ENCODE measurements around the gene HTATSF1. TPM values are rescaled to one million over a fixed set of nuclear protein-coding genes. Genes with fewer than 3 reads are reported as not detected.

The HTATSF1 gene
- total RNA-seq, 2 donors from 2014 or later: 47.2 to 59.3 TPM

GRCh38 chrX:136493011-136493410, 4.4 kb upstream of the HTATSF1 start:
- no peak overlapping the region for H3K27ac ChIP-seq
- H3K4me3 ChIP-seq: no peak overlapping the region
- DNase-seq (ENCODE audit: low spot score): no peak
- no peaks in the 10 kb centered on the region for H3K27me3 ChIP-seq (replicated peaks; ENCODE audit: insufficient read depth)
- no peaks in the 10 kb centered on the region for H3K4me1 ChIP-seq (ENCODE audit: control insufficient read depth in 1 of 2, low read depth in 2 of 2)
- ATAC-seq (ENCODE audit: insufficient number of reproducible peaks, low FRiP score, low read depth): no peak
- no peaks in the 10 kb centered on the region for H3K36me3 ChIP-seq
- no peaks in the 10 kb centered on the region for H3K9me3 ChIP-seq
- TF ChIP-seq, protein P1, sequence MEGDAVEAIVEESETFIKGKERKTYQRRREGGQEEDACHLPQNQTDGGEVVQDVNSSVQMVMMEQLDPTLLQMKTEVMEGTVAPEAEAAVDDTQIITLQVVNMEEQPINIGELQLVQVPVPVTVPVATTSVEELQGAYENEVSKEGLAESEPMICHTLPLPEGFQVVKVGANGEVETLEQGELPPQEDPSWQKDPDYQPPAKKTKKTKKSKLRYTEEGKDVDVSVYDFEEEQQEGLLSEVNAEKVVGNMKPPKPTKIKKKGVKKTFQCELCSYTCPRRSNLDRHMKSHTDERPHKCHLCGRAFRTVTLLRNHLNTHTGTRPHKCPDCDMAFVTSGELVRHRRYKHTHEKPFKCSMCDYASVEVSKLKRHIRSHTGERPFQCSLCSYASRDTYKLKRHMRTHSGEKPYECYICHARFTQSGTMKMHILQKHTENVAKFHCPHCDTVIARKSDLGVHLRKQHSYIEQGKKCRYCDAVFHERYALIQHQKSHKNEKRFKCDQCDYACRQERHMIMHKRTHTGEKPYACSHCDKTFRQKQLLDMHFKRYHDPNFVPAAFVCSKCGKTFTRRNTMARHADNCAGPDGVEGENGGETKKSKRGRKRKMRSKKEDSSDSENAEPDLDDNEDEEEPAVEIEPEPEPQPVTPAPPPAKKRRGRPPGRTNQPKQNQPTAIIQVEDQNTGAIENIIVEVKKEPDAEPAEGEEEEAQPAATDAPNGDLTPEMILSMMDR (IDR thresholded peaks at IDR 0.05): no peak

GRCh38 chrX:136495043-136495442, 2.3 kb upstream of the HTATSF1 start:
- H3K9me3 ChIP-seq: no peaks in the 10 kb centered on the region
- no peak overlapping the region for H3K27ac ChIP-seq
- no peaks in the 10 kb centered on the region for H3K36me3 ChIP-seq
- ATAC-seq (ENCODE audit: insufficient number of reproducible peaks, low FRiP score, low read depth): no peak
- DNase-seq (ENCODE audit: low spot score): no peak
- H3K4me1 ChIP-seq (ENCODE audit: control insufficient read depth in 1 of 2, low read depth in 2 of 2): no peaks in the 10 kb centered on the region
- TF ChIP-seq, protein P1 (IDR thresholded peaks at IDR 0.05): no peak
- no peak overlapping the region for H3K4me3 ChIP-seq
- no peaks in the 10 kb centered on the region for H3K27me3 ChIP-seq (replicated peaks; ENCODE audit: insufficient read depth)

GRCh38 chrX:136496186-136496763, 1.1 kb upstream of the HTATSF1 start:
- no peaks in the 10 kb centered on the region for H3K9me3 ChIP-seq
- ATAC-seq (ENCODE audit: insufficient number of reproducible peaks, low FRiP score, low read depth): peak; percentile 52
- no peak for DNase-seq (ENCODE audit: low spot score)
- peak overlapping the region; percentile 87 to 89 for H3K27ac ChIP-seq
- H3K4me3 ChIP-seq: peak overlapping the region; percentile 82
- TF ChIP-seq, protein P1 (IDR thresholded peaks at IDR 0.05): no peak
- H3K27me3 ChIP-seq (replicated peaks; ENCODE audit: insufficient read depth): no peaks in the 10 kb centered on the region
- H3K36me3 ChIP-seq: peaks cover 3% of the 10 kb centered on the region
- no peaks in the 10 kb centered on the region for H3K4me1 ChIP-seq (ENCODE audit: control insufficient read depth in 1 of 2, low read depth in 2 of 2)

DNA sequence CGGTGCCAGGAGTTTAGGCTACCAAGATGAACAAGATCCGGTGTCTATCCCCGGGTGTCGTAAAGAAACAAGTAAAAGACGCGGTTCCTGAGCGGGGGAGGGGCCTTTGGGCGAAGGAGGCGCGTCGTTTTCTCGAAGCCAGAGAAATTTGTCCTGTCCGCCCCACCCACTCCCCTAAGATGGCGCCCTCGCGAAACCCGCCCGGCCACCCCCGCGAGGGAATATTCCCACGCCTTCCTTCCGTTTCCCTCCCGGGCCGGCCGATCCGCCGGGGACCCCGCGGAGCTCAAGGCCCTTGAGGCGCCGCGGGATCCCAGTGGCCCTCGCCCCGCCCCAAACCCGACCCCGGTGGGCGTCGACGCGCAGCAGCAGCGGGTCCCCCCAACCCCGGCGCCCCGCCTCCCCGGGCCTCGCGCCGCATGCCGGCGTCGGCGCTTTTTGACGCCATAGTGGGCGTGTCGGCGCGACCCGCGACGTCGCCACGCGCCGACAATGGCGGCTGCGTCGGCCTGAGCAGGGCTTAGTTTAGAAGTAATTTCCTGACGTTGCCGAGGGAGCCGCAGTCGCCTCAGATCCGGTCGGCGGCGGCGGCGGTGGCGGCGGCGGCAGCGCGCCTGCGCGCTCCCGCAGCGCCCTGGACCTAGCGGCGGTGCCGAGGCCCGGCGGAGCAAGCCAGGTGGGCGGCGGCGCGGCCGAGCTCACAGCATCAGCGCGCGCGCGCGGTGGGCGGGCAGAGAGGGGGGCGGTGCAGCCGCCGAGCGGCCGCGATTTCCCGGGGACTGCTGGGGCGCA, 432 bp upstream of the HTATSF1 start:
- peak overlapping the region; percentile 82 for H3K4me3 ChIP-seq
- no peaks in the 10 kb centered on the region for H3K4me1 ChIP-seq (ENCODE audit: control insufficient read depth in 1 of 2, low read depth in 2 of 2)
- peak overlapping the region; percentile 87 to 89 for H3K27ac ChIP-seq
- H3K9me3 ChIP-seq: no peaks in the 10 kb centered on the region
- H3K27me3 ChIP-seq (replicated peaks; ENCODE audit: insufficient read depth): no peaks in the 10 kb centered on the region
- DNase-seq (ENCODE audit: low spot score): peak; percentile 33
- peaks cover 6% of the 10 kb centered on the region for H3K36me3 ChIP-seq
- ATAC-seq (ENCODE audit: insufficient number of reproducible peaks, low FRiP score, low read depth): peak; percentile 74
- TF ChIP-seq, protein P1 (IDR thresholded peaks at IDR 0.05): no peak

DNA sequence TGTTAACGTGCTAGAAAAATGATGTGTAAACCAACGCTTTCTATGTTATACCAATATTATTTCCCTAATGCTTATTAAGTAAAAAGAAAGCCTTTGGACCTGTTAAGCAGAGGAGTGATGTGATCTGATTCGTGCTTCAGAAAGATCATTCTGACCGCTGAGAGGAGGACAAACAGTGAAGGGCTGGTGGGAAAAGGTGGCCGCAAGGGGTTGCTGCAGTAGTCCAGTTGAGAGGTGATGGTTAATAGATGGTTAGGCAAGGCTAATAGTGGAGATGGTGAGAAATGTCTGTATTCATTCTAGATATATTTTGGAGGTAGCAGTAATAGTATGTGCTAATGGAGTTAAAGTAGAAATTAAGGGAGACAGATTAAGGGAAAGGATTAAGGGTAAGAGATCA, 21.7 kb downstream of the HTATSF1 start:
- no peaks in the 10 kb centered on the region for H3K36me3 ChIP-seq
- TF ChIP-seq, protein P1 (IDR thresholded peaks at IDR 0.05): no peak
- H3K4me1 ChIP-seq (ENCODE audit: control insufficient read depth in 1 of 2, low read depth in 2 of 2): no peaks in the 10 kb centered on the region
- H3K27me3 ChIP-seq (replicated peaks; ENCODE audit: insufficient read depth): no peaks in the 10 kb centered on the region
- H3K4me3 ChIP-seq: no peak overlapping the region
- H3K27ac ChIP-seq: no peak overlapping the region
- no peaks in the 10 kb centered on the region for H3K9me3 ChIP-seq
- ATAC-seq (ENCODE audit: insufficient number of reproducible peaks, low FRiP score, low read depth) (no peak), DNase-seq (ENCODE audit: low spot score) (no peak)

Measured in thoracic aorta (tissue), 2 donors.